Measurements from ENCODE around the gene AEBP1.

The AEBP1 gene

DNA sequence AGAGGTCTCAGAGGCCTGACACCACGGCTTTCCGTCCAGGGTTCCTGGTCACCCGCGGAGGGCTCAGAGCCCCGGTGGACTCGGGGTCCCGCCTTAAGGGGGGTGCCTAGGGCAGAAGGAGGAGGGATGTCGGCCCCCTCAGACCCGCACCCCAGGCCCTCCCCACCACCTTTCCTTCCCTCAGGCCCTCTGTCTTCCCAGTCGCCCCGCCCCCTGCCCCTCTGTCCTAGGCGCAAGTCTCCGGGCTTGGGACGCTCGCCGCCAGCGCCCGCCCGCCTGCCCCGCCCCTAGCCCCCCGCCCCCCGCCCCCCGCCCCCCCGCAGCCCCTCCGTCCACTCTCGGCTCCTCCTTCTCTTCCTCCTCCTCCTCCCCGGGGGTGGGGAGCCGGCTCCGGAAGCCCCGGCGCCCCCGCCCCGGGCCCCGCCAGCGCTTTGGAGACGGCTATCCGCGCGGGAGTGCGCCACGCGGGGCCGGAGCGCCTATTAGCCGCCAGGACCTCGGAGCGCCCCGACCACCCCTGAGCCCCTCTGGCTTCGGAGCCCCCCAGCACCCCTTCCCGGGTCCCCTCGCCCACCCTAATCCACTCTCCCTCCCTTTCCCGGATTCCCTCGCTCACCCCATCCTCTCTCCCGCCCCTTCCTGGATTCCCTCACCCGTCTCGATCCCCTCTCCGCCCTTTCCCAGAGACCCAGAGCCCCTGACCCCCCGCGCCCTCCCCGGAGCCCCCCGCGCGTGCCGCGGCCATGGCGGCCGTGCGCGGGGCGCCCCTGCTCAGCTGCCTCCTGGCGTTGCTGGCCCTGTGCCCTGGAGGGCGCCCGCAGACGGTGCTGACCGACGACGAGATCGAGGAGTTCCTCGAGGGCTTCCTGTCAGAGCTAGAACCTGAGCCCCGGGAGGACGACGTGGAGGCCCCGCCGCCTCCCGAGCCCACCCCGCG is at the start of gene AEBP1:
Gene AEBP1, plus strand, starts transcription at position 423 of the 937 bp plus-strand sequence. Its CDS starts 321 bp downstream, at position 744.
- DNase-seq = no peak

GRCh38 chr7:44056681-44057080 is 47.5 kb upstream of the AEBP1 start:
- DNase-seq = no peak

DNA sequence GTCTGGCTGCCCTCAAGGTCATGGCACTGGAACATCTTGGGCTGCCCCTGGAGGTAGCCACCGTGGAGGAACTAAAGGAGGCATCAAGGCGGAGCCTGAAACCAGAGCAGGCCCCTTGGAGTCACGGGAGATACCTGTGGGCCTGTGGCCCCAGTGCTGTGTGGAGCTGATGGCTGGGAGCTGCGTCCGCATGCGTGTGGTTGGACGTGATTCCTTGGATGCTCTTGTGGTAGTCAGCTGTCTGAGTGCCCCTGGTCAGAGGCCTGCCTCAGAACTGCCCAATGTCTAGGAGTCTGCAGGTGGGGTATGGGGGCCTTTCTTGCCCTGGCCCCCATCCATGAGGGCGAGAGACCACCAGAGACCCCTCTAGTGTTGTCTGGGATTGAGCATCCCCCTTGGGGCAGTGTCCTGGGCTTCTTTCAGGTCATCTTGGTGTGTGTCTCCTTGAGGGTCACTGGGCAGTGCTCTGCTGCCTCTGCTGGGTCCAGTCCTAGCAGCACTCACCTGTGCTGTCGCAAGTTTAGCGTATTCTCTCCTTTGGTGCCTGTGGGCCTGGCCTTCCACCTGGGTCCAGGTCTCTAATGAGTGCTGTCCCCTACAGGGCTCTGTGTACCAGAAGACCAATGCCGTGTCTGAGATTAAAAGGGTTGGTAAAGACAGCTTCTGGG is 46.8 kb upstream of the AEBP1 start:
- no peak for DNase-seq

DNA sequence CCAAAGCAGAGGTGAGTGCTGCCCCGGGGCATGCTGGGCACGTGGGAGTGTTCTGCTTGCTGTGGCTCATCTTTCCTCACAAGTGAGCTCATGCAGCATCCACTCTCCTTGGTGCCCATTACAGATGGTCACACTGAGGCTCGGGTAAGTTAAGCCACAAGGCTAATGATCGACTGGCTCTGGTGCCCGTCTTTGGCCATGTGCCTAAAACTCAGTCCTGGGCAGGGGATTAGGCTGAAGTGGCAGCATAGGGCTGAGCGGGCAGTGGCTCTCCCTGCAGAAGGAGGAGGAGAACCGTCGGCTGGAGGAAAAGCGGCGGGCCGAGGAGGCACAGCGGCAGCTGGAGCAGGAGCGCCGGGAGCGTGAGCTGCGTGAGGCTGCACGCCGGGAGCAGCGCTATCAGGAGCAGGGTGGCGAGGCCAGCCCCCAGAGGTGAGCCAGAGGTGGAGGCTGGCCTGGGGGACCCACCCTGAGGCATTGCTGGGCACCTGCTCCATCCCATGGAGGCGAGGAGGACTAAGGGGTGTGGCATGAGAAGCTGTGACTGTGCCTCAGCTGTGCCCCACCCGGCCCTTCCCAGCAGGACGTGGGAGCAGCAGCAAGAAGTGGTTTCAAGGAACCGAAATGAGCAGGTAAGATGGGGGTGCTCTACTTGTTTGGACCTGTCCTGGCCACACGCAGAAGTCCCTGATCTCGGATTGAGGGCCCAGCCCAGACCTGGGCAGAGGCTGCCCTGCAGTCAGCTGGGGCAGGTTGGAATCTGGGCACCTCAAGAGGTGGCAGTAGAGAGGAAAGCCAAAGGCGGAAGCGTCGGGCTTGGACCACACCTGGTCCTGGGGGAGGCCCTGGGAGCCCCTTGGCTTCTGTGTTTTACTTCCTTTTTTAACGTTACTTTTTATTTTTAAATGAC is 46.0 kb upstream of the AEBP1 start:
- DNase-seq = no peak

- DNase-seq = no peak
Observed at GRCh38 chr7:44058759-44059218, 45.4 kb upstream of the AEBP1 start.

GRCh38 chr7:44059219-44060090 is 44.7 kb upstream of the AEBP1 start:
- DNase-seq = no peak

DNA sequence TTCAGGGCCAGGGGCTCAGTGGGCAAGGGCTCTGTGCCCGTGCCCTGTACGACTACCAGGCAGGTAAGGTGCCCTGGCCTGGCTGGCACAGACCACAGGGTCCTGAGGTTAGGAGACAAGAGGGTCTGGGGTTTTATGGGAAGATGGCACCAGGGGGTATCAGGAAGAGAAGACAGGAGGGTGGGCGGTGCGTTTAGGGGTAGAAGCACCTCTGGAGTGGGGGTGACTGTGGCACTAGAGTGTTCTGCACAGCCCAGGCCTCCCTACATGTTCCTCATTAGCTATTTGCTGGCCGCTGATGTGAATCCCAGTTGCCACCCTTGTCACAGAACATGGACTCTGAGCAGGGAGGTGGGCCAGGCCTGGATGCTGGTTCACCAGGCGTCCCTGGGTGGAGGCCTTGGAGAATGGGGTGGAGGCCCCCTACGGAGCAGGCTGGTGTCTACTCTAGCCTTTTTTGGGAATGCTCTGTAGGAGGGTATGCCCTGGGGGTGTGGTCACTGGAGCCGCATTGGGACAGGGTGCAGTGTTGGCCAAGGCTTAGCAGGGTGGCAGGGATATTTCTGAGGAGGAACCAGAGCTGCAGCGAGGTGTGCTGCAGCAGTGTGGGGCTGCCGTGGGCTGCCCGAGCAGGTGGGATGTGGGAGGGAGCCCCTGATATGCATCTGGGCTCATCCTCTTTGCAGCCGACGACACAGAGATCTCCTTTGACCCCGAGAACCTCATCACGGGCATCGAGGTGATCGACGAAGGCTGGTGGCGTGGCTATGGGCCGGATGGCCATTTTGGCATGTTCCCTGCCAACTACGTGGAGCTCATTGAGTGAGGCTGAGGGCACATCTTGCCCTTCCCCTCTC is 43.8 kb upstream of the AEBP1 start:
- DNase-seq = no peak

DNA sequence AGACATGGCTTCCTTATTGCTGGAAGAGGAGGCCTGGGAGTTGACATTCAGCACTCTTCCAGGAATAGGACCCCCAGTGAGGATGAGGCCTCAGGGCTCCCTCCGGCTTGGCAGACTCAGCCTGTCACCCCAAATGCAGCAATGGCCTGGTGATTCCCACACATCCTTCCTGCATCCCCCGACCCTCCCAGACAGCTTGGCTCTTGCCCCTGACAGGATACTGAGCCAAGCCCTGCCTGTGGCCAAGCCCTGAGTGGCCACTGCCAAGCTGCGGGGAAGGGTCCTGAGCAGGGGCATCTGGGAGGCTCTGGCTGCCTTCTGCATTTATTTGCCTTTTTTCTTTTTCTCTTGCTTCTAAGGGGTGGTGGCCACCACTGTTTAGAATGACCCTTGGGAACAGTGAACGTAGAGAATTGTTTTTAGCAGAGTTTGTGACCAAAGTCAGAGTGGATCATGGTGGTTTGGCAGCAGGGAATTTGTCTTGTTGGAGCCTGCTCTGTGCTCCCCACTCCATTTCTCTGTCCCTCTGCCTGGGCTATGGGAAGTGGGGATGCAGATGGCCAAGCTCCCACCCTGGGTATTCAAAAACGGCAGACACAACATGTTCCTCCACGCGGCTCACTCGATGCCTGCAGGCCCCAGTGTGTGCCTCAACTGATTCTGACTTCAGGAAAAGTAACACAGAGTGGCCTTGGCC is 43.0 kb upstream of the AEBP1 start:
- DNase-seq = no peak

DNA sequence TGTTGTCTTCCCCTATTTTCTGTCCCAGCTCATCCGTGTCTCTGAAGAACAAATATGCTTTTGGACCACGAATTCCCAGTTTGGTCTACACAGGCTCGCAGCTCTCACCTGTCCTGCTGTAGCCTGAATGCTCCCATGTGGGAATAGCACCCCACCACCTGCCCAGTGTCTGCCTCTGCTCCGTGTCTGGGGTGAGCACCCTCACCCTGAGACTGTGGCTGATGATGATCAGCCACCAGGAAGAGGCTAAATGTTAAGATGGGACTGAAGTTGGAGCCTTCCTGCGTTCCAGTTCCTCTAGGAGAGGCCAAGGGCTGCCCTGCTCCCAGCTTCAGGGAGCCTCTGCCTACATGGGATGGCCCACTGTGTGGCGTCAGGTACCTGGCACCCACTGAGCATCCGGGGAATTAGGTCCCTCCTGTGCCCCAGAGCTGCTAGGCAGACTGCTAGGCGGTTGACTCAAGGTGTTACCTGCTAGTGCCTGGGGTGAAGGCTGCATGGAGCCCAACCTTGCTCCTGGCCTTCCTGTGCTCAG is 42.4 kb upstream of the AEBP1 start:
- DNase-seq = no peak

- DNase-seq = no peak
Observed at GRCh38 chr7:44062180-44062902, 41.8 kb upstream of the AEBP1 start.

- no peak for DNase-seq
Observed at GRCh38 chr7:44062903-44063295, 41.2 kb upstream of the AEBP1 start.

GRCh38 chr7:44063547-44063893 is 40.6 kb upstream of the AEBP1 start:
- no peak for DNase-seq

GRCh38 chr7:44063894-44064651 is 40.1 kb upstream of the AEBP1 start:
- no peak for DNase-seq

DNA sequence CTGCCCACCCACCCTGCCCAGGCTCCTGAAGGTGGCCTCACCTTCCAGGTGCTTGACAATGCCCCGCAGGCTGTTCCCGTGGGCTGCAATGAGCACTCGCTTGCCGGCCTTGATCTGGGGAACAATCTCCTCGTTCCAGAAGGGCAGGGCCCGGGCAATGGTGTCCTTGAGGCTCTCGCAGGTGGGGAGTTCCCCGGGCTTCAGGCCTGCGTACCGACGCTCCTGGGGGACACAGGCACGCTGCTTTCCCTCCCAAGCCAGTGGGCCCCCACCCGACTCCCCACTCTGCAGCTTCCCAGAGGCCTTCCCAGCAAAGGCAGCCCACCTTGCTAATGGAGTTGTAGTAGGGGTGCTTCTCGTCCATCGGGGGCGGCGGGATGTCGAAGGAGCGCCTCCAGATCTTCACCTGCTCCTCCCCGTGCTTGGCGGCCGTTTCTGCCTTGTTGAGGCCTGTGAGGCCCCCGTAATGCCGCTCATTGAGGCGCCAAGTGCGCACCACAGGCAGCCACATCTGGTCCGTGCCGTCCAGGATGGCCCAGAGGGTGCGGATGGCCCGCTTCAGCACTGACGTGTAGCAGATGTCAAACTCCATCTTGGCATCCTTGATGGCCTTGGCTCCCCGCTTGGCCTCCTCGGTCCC is 39.2 kb upstream of the AEBP1 start:
- no peak for DNase-seq

GRCh38 chr7:44065431-44066110 is 38.6 kb upstream of the AEBP1 start, which contains the start of gene PGAM2:
PGAM2 (minus strand) TSS chr7:44065567; CDS start chr7:44065529, 38 bp downstream.
- DNase-seq = peak; percentile 5

DNA sequence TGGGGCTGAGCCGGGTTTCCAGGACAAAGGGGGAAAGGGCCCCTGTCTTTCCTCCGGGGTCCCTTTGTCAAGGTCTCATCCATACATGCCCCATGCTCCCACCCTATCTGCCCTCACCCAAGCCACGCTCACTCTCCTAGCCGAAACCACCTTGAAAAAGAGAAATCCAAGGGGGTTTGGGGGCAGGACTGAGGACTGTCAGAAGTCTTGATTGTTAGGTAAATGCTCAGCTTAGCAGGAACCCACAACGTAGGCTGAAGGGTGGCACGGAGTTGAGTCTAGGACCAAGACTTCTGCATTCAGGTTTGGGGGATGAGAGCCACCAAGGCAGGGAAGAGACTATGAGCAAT is 38.1 kb upstream of the AEBP1 start:
- DNase-seq = no peak

- no peak for DNase-seq
Observed at GRCh38 chr7:44066494-44067063, 37.6 kb upstream of the AEBP1 start.

All from NCI-H510A (cell line).